Fibroblast of the aortic adventitia (primary cell): ENCODE data around the gene ATP2B2. TPM values are rescaled to one million over a fixed set of nuclear protein-coding genes. Genes with fewer than 3 reads are reported as not detected.

Experiments used
- DNase-seq: peaks from one replicate; pipeline ENCODE4 v3.0.0-alpha.2; 2010; ENCODE audit warnings: low read depth
- H3K4me3 ChIP-seq: 2 replicates; pipeline ENCODE4 v1.5.1; 2011; ENCODE audit warnings: low read depth, mild to moderate bottlenecking, control low read depth, low read length, moderate library complexity
- CTCF ChIP-seq: IDR thresholded peaks from 2 replicates; pipeline ENCODE4 v1.5.1; 2011; ENCODE audit warnings: mild to moderate bottlenecking, low read length, control low read depth, inconsistent platforms; ENCODE audit not compliant: insufficient read depth
- total RNA-seq: library from RNA; depleted of rRNA; stranded (reverse); fragments of >200 nt; gene quantifications from 2 replicates; pipeline ENCODE4 v1.2.3, GENCODE V29; 2012; ENCODE audit warnings: low replicate concordance

ATP2B2 gene
- total RNA-seq, 1 donor, result not detected

- no peak for TF ChIP-seq CTCF
- no peak for DNase-seq
- H3K4me3 ChIP-seq, result no peak overlapping the region
Observed at GRCh38 chr3:10345911-10346310, 159.5 kb downstream of the ATP2B2 start.

GRCh38 chr3:10344944-10345575 is 160.3 kb downstream of the ATP2B2 start:
- TF ChIP-seq CTCF, result no peak
- H3K4me3 ChIP-seq, result no peak overlapping the region
- DNase-seq, result no peak

- H3K4me3 ChIP-seq, result no peak overlapping the region
- peak; percentile 94 for TF ChIP-seq CTCF
- DNase-seq, result peak; percentile 60
Observed at GRCh38 chr3:10344147-10344943, 161.0 kb downstream of the ATP2B2 start.

- DNase-seq, result no peak
- TF ChIP-seq CTCF, result no peak
- no peak overlapping the region for H3K4me3 ChIP-seq
Observed at GRCh38 chr3:10343526-10343925, 161.9 kb downstream of the ATP2B2 start.

GRCh38 chr3:10342781-10343180 is 162.6 kb downstream of the ATP2B2 start:
- no peak for DNase-seq
- TF ChIP-seq CTCF, result no peak
- no peak overlapping the region for H3K4me3 ChIP-seq

GRCh38 chr3:10341901-10342398 is 163.4 kb downstream of the ATP2B2 start:
- H3K4me3 ChIP-seq, result no peak overlapping the region
- TF ChIP-seq CTCF, result no peak
- DNase-seq, result no peak
